Measurements from ENCODE around the gene ANKS3.
A peak's percentile ranks its signal among the peaks of the same experiment; 100 is the strongest.

Gene ANKS3

DNA sequence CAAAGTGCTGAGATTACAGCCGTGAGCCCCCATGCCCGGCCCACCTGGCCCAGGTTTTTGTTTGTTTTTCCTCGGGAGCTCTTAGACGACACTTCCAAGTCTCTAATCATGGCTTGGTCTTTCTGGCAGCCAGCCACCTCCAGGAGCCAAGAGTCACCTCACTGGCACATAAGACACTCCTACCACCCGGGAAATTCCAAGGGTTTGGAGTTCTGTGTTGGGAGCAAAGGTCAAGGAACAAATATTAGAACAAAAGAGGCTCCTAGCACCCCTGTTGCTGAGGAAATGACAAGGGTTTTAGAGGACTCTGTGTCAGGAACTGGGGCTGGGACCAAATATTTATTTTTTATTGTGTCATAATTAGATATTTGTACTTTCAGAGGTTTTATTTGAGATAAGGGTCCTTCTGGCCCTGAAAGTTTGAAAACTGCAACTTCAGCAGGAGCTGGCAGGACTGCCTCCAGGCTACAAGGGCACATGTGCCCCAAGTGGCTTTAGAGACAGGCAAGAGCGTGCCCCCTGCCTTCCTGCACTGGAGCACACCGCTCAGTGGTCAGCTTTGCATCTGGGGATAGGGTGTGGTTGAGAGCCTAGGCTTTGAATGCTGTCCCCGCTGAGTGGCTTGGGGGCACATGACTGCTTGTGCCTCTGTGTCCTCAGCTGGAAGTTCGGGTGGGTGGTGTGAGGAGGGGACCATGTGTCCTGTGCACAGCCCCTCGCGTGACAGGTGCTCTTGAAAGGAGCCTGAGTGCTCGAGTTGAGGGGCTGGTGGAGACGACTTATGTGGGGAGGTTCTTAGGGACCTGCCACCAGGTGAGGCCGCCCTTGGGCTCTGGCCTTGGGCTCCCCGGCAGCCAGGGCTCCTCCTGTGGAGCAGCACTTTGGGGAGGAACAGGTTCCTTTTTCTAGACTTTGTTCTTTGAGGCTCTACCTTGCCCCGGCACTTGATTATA lies 79.8 kb downstream of the ANKS3 start:
- DNase-seq, result no peak

GRCh38 chr16:4652561-4652960 lies 81.5 kb downstream of the ANKS3 start:
- DNase-seq, result no peak

GRCh38 chr16:4651827-4652226 lies 82.2 kb downstream of the ANKS3 start:
- no peak for DNase-seq

DNA sequence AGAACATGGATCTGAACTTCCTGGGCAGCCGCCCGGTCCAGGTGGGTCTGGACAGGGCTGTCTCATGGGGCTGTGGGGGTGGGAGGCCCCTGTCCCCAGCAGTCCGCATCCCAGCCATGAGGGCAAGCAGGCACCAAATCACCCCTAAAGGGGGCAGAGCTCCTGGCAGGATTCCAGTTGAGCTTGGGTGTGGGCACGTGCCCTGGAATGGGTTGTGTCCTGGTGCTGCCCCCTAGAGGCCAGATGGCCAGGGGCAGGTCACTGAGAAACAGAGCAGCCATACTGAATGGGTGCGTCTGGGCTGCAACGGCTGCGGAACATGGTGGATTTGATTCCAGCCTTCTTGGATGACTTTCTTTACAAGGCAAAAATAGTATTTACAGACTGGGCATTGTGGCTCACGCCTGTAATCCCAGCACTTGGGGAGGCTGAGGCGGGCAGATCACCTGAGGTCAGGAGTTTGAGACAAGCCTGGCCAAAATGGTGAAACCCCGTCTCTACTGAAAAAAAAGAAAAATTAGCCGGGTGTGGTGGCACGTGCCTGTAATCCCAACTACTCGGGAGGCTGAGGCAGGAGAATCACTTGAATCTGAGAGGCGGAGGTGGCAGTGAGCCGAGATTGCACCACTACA lies 83.5 kb downstream of the ANKS3 start:
- DNase-seq, result peak in 6 of 56 donors; percentile 5 to 52 (median 18)

GRCh38 chr16:4649744-4650442 lies 84.2 kb downstream of the ANKS3 start:
- no peak for DNase-seq

DNA sequence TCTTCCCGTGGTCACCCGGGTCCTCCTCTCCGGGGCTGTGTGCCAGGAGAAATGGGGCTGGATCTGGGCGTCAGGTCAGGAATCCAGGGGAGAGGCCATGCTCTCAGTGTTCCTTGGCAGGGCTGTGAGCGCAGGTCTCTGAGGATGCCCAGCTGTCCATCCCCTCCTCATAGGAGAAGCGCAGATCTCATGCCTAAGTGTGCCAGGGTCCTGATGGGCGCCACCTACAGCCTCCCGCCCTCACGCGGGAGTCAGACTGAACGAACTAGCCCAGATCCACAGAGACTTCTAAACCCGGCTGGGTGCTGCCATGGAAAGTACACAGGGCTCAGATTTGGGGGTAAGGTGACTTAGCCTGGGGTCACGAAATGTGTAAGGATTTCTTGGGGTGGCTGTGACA lies 85.2 kb downstream of the ANKS3 start:
- DNase-seq, result no peak

- DNase-seq, result no peak
Observed at GRCh38 chr16:4647644-4647980, 86.5 kb downstream of the ANKS3 start.

- DNase-seq, result no peak
Observed at GRCh38 chr16:4646773-4647643, 87.1 kb downstream of the ANKS3 start.
